ENCODE data around the gene CTU1. TPM values are rescaled to one million over a fixed set of nuclear protein-coding genes. Genes with fewer than 3 reads are reported as not detected.

The CTU1 gene
- total RNA-seq, 2 experiments from 2014 or later, result 8.3 to 13.3 TPM

DNA sequence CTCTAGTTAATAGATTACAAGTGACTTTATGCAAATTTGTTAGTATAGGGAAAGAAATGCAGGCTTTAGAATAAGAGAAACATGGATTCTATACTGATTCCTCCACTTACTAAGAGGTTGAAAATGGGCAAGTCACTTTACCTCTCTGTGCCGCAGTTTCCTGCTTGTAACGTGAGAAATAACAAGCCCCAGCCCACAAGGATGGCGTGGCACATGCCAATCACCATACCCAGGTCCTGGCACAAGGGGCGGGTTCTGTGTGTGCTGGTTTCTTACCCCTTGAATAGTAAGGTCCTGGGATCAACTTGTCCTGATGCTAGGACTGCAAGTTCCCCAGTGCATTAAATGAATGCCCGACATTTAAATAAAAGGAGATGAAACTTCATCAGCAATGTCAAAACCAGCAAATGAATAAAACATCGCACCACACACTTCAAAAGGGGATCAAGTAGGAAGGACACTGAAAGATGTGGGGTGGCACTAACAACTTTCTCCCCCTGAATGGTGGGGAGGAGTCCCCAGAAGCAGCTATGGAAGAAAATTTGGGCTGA, 8.6 kb upstream of the CTU1 start:
- ChIA-PET POLR2A (no interaction called here), CTCF (ENCODE audit: unreplicated experiment) (no interaction called here)
- H3K4me3 ChIP-seq (ENCODE audit: low read depth, low read length, poor library complexity, severe bottlenecking), result no peak overlapping the region
- DNase-seq (ENCODE audit: low spot score), result no peak
- H3K4me2 ChIP-seq (ENCODE audit: low read length), result no peak overlapping the region
- no peaks in the 10 kb centered on the region for H3K79me2 ChIP-seq (ENCODE audit: insufficient read depth, low read depth, low read length)
- H3K36me3 ChIP-seq (ENCODE audit: insufficient read depth, low read length), result no peaks in the 10 kb centered on the region
- no peaks in the 10 kb centered on the region for H3K9me2 ChIP-seq (ENCODE audit: insufficient read depth, low read length)
- H3K9me3 ChIP-seq (ENCODE audit: low read length), result no peaks in the 10 kb centered on the region
- TF ChIP-seq EZH2phosphoT487 (IDR thresholded peaks at IDR 0.05; ENCODE audit: borderline replicate concordance, low read depth, low read length), result peak; percentile 55; the same call in 1 of the 2 replicates
- TF ChIP-seq, protein P1, sequence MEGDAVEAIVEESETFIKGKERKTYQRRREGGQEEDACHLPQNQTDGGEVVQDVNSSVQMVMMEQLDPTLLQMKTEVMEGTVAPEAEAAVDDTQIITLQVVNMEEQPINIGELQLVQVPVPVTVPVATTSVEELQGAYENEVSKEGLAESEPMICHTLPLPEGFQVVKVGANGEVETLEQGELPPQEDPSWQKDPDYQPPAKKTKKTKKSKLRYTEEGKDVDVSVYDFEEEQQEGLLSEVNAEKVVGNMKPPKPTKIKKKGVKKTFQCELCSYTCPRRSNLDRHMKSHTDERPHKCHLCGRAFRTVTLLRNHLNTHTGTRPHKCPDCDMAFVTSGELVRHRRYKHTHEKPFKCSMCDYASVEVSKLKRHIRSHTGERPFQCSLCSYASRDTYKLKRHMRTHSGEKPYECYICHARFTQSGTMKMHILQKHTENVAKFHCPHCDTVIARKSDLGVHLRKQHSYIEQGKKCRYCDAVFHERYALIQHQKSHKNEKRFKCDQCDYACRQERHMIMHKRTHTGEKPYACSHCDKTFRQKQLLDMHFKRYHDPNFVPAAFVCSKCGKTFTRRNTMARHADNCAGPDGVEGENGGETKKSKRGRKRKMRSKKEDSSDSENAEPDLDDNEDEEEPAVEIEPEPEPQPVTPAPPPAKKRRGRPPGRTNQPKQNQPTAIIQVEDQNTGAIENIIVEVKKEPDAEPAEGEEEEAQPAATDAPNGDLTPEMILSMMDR (conservative IDR thresholded peaks at IDR 0.05; ENCODE audit: low read length), result no peak
- H4K20me1 ChIP-seq (ENCODE audit: insufficient read depth, low read length), result no peaks in the 10 kb centered on the region
- BruUV-seq (replicated peaks), result no TSS peak
- H3K27ac ChIP-seq (ENCODE audit: low read depth, low read length, poor library complexity, severe bottlenecking), result no peak overlapping the region
- H3K4me1 ChIP-seq (ENCODE audit: insufficient read depth, low read length, poor library complexity, severe bottlenecking), result no peaks in the 10 kb centered on the region
- intact Hi-C loops (cut with micrococcal nuclease; ENCODE audit: unreplicated experiment), result no loop called here
- no peak overlapping the region for H2AFZ ChIP-seq (ENCODE audit: low read length)

- ChIA-PET POLR2A (no interaction called here), CTCF (ENCODE audit: unreplicated experiment) (no interaction called here)
- Histone ChIP-seq H4K20me1 (ENCODE audit: insufficient read depth, low read length) (no peaks in the 10 kb centered on the region), H3K27ac (ENCODE audit: low read depth, low read length, poor library complexity, severe bottlenecking) (no peak overlapping the region), H2AFZ (ENCODE audit: low read length) (no peak overlapping the region), H3K4me1 (ENCODE audit: insufficient read depth, low read length, poor library complexity, severe bottlenecking) (no peaks in the 10 kb centered on the region), H3K4me2 (ENCODE audit: low read length) (no peak overlapping the region), H3K9me2 (ENCODE audit: insufficient read depth, low read length) (no peaks in the 10 kb centered on the region), H3K36me3 (ENCODE audit: insufficient read depth, low read length) (no peaks in the 10 kb centered on the region), H3K9me3 (ENCODE audit: low read length) (no peaks in the 10 kb centered on the region), H3K4me3 (ENCODE audit: low read depth, low read length, poor library complexity, severe bottlenecking) (no peak overlapping the region), H3K79me2 (ENCODE audit: insufficient read depth, low read depth, low read length) (no peaks in the 10 kb centered on the region)
- intact Hi-C loops (cut with micrococcal nuclease; ENCODE audit: unreplicated experiment), result no loop called here
- no peak for TF ChIP-seq EZH2phosphoT487 (IDR thresholded peaks at IDR 0.05; ENCODE audit: borderline replicate concordance, low read depth, low read length)
- TF ChIP-seq, protein P1 (conservative IDR thresholded peaks at IDR 0.05; ENCODE audit: low read length), result no peak
- DNase-seq (ENCODE audit: low spot score), result no peak
- no TSS peak for BruUV-seq (replicated peaks)
These were observed 6.0 kb upstream of the CTU1 start for GRCh38 chr19:51114087-51114729.

GRCh38 chr19:51111606-51112005, 3.4 kb upstream of the CTU1 start:
- Histone ChIP-seq H3K4me1 (ENCODE audit: insufficient read depth, low read length, poor library complexity, severe bottlenecking) (peaks cover 14% of the 10 kb centered on the region), H2AFZ (ENCODE audit: low read length) (no peak overlapping the region), H3K4me3 (ENCODE audit: low read depth, low read length, poor library complexity, severe bottlenecking) (no peak overlapping the region), H3K27ac (ENCODE audit: low read depth, low read length, poor library complexity, severe bottlenecking) (no peak overlapping the region), H3K36me3 (ENCODE audit: insufficient read depth, low read length) (no peaks in the 10 kb centered on the region), H3K9me2 (ENCODE audit: insufficient read depth, low read length) (no peaks in the 10 kb centered on the region), H3K79me2 (ENCODE audit: insufficient read depth, low read depth, low read length) (peaks cover 14% of the 10 kb centered on the region; the same call in 1 of the 2 replicates), H3K9me3 (ENCODE audit: low read length) (no peaks in the 10 kb centered on the region), H4K20me1 (ENCODE audit: insufficient read depth, low read length) (no peaks in the 10 kb centered on the region), H3K4me2 (ENCODE audit: low read length) (no peak overlapping the region)
- intact Hi-C loops (cut with micrococcal nuclease; ENCODE audit: unreplicated experiment), result no loop called here
- no TSS peak for BruUV-seq (replicated peaks)
- DNase-seq (ENCODE audit: low spot score), result no peak
- POLR2A ChIA-PET, result no interaction called here
- TF ChIP-seq, protein P1 (conservative IDR thresholded peaks at IDR 0.05; ENCODE audit: low read length), result peak; percentile 42; the same call in 1 of the 2 replicates
- no peak for TF ChIP-seq EZH2phosphoT487 (IDR thresholded peaks at IDR 0.05; ENCODE audit: borderline replicate concordance, low read depth, low read length)
- CTCF ChIA-PET (ENCODE audit: unreplicated experiment), result no interaction called here
